Stimulated activated CD4-positive, alpha-beta T cell treated with anti-CD3 and anti-CD28 coated beads, Interleukin-12 subunit alpha, Interleukin-12 subunit beta, amount 100 ng/mL, for 24 hours (primary cell): ENCODE data around the gene KNDC1.

ENCODE experiments used
- DNase-seq, 2 experiments: peaks; one replicate each; pipeline ENCODE4 v3.0.0-alpha.2; 2020; ENCODE audit warnings: low read depth in 2 of 2

KNDC1 gene

DNA sequence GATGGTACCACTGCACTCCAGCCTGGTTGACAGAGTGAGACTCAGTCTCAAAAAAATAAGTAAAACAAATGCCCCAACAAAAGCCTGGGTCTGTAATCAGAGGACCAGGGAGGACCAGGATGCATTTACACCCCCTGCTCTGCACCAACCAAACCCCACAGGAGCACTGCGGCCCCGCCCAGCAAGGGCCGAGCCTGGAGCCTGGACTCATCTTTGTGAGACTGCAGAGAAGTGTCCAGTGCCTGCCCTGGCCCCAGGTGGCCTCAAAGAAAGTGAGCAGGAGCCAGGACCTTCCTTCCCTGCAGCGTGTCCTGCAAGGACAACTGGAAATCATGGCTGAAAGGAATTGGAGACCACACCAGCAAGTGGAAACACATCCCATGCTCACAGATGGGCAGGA, 31.6 kb downstream of the KNDC1 start:
- no peak for DNase-seq

GRCh38 chr10:133194151-133194550, 34.1 kb downstream of the KNDC1 start:
- no peak for DNase-seq

GRCh38 chr10:133195096-133195495, 35.1 kb downstream of the KNDC1 start:
- no peak for DNase-seq

DNA sequence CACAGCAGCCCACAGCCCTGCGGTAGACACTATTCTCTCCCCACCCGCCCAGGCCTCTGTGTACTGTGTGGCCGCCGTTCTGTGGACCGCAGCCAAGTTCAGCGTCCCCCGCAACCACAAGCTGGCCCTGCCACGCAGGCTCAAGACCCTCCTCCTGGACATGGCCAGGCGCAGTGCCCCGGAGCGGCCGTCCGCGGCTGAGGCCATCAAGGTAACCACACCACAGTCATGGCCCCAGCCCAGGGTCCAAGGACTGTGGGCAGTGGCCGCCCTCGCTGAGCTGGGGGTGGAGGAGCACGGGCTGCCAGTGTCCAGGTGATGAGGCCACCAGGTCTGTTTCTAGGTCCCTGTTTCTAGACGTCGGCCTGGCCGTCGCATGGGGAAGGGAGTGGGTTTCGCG, 35.6 kb downstream of the KNDC1 start:
- no peak for DNase-seq

DNA sequence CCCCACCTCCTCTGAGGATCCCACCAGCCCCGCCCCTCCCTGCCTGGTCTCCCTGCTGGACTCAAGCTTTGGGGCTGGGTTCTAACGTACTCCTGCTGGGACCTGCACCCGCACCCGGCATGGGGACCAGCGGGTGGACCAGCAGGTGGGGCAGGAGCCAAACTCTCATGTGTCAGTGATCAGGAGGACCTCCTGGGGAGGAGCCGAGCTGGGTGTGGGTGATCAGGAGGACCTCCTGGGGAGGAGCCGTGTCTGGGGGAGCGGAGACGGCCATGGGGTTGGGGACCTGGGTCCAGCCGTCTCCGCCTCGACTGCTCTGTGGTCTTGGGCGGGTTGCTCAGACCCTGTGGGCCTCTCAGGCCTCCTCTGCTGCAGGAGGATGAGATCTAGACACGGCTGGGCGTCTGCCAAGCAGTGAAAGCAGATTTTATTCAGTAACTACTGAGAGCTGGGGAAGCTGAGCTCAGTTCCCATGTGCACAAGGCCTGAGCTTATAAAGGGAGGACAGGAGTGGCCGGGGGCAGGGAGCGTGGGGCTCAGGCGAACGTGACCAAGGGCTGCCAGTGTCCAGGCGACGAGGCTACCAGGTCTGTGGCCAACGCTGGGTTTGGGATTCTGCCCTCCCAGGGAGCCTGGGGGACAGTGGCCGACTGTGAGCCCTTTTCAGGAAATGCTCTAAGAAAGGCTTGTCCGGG, 36.3 kb downstream of the KNDC1 start:
- no peak for DNase-seq

GRCh38 chr10:133196936-133197758, 37.1 kb downstream of the KNDC1 start:
- DNase-seq, result no peak

- no peak for DNase-seq
Observed at GRCh38 chr10:133197786-133198185, 37.8 kb downstream of the KNDC1 start.

DNA sequence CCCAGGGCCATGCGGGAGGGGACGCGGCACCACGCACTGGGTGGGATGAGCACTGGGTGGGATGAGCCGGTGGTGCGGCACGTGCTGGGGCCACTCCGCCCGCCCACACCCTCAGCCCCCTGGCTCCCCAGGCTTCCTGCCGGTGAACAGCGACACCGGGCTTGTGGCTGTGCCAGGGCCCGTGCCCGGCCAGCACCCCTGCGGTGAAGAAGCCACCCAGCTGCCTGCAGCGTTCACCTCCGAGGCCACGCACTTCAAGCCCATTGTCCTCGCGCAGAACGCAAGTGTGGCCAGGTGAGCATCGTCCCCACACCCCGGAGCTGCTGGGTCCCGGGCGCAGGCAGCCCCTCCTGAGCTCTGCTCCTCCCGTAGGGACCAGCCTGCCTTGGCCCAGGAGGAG, 38.2 kb downstream of the KNDC1 start:
- DNase-seq, result no peak

- no peak for DNase-seq
Observed at GRCh38 chr10:133198621-133199487, 38.8 kb downstream of the KNDC1 start.

DNA sequence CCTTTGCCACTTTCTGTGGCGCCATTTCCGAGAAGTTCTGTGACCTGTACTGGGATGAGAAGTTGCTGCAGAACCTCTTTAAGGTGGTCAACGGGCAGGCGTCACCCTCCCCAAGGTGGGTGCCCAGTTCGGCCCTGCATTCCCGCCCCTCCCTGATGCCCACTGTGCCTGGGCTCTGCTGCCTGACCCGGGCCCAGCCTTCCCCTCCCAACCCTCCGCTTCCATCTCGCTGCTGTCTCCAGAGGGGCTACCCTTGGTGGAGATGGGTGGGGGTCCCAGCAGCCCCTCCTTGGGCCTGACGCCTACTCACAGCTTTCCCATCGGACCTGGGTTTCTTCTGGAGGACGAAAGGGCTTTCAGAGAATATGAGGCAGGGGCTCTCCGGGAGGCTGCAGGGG, 39.5 kb downstream of the KNDC1 start:
- DNase-seq, result no peak

DNA sequence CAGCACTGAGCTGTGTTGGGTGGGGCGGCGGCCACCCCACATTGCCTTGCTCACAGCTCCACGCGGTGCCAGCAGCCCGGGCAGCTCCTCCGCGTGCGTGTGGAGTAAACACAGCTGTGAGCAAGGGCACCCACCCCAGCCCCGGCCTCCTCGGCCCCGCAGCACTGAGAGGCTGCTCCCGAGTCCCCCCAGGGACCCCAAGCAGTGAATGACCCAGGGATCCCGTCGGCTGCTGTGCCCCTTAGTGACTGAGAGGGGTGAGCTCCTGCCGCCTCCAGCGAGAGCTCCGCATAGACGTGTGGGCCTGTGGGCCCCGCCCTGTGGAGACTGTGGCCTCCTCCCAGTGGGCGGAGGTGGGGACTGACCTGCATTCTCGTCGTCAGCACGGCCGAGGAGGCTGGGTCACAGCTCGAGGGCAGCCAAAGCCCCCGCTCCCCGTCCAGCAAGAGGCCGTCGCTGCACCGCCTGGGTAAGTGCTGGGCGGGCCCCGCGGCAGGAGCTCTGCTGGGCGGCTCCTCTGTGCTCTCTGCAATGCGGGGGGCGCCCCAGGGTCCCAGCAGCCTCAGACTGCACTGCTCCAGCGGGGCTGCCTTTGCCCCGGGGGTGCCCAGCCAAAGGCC, 40.1 kb downstream of the KNDC1 start:
- no peak for DNase-seq

- no peak for DNase-seq
Observed at GRCh38 chr10:133200621-133201031, 40.6 kb downstream of the KNDC1 start.

DNA sequence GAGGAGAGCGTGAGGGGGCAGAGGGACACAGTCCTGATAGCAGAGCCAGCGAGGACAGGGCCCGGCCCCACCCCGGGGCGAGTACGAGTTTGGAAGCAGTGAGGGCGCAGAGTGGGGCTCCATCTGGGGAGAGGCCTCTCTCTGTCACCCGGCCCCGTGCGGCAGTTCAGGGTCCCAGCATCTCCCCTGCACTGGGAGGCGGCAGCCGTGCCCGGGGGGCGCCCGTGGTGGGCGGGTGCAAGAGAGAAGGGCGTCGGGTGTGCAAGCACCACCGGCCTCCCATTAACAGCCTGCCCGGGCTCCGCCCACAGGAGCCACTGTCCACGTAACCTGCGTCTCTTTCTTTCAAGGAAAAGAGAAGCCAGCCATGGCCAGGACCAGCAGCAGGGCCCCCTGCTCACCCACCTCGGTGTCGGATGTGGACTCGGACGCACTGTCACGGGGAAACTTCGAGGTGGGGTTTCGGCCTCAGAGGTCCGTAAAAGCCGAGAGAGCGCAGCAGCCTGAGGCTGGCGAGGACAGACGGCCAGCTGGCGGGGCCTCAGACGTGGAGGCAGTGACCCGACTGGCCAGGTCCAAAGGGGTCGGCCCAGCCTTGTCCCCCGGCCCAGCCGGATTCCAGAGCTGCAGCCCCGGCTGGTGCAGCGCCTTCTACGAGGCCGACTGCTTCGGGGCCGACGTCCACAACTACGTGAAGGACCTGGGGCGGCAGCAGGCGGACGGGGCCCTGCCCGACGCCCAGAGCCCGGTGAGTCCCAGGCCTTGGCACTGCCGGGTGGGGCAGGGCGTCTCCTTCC, 41.3 kb downstream of the KNDC1 start:
- no peak for DNase-seq

DNA sequence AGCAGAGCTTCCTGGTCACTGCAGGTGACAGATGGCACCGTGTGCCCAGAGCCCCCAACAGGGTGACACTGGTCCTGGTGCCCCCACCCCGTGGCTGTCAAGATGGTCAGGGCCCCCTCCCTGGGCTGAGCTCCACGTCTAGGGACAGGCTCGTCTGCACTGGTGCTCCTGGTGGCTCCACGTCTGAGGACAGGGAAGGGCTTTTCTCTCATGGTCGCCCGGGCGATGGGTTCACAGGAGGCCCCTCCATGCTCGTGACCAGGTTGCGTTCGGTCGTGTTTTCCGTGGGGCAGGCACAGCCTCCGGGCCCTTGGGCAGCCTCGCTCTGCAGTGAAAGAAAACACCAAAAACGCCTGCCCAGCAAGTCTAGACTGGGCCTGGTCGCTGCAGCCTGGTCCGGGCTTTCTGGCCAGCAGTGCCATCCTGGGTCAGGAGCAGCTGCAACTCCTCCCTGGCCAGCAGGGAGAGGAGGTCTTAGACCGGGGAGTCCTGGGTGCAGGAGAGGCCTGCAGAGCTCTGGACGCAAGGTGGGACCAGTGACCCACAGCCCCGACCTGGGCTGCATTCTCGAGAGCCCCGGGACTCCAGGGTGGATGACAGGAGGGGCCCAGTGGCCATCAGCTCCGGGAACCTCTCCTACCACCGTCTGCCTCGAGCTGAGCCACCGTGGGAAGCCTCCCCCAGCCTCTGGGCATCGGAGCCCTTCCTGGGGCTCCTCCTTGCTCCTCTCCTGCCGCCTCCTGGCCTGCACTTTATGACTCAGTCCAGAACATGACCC, 42.1 kb downstream of the KNDC1 start:
- no peak for DNase-seq

- no peak for DNase-seq
Observed at GRCh38 chr10:133202778-133203651, 43.0 kb downstream of the KNDC1 start.

DNA sequence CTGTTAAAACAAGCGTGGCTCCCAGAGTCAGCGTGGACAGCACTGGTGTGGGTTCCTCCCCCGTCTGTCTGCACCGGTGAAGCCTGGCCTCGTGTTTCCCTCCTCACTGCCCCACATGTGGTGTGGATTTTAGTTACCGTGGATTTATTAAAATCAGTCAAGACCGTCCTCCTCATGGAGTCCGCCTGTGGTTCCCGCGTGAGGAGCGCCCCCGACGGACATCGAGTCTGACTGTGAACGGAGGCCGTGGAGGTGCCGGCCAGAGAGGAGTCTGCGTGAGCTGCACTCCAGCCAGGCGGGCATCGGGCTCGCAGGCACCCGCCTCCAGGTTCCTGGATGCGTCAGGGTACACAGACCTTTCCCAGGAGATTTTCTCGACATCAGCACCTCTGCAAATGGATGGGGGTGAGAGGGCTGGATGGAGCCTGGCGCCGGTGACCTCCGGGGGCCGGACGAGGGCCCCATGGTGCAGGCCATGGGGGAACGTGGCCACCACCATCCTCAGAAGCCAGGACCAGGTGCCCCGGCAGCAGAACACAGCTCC, 43.7 kb downstream of the KNDC1 start:
- DNase-seq, result no peak

DNA sequence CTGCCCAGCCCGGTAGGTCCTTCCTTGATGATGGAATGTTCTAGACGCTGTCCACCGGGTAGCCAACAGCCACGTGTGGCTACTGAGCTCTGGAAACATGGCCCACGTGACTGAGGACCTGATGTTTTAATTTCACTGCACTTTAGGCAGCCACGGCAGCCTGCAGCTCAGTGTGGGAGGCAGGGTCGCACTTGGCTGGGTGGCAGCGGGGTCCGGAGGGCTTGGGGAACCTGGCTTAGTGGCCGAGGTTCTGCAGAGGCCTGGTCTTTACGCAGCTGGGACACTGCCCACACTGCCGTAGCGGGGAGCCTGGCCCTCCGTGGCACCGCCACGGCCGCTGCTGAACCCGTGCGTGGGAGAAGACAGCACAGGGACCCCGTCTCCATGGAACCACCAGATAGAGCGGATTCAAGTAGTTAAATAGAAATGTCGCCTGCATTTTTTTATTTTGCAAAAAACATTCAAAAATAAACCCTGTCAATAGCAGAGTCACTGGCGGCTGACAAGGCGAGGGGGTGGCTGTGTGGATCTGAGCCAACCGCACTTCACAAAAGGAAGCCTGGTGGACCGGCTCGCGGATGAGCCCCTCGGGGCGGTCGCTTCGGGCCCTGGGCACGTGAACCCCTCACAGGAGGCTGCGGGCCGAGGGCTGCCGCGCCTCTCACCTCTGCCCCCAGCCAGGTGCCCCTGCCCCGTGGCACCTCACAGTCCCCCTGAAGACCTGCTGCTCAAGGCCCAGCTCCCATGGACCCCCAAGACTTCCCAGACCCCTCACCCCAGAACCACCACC, 44.4 kb downstream of the KNDC1 start:
- DNase-seq, result no peak

- DNase-seq, result no peak
Observed at GRCh38 chr10:133205146-133205545, 45.1 kb downstream of the KNDC1 start.
